CD4-positive, alpha-beta T cell treated with Interferon gamma for 1 hour (primary cell): ENCODE results near the gene PTPRD.

Experiments used
- DNase-seq: peaks from one replicate; pipeline ENCODE4 v3.0.0-alpha.2; 2020

PTPRD gene

GRCh38 chr9:10045598-10045997 is 567.2 kb downstream of the PTPRD start:
- DNase-seq: no peak

GRCh38 chr9:10041726-10042229 is 571.0 kb downstream of the PTPRD start:
- DNase-seq: no peak

- no peak for DNase-seq
Observed at GRCh38 chr9:10036095-10036494, 576.7 kb downstream of the PTPRD start.

- DNase-seq: no peak
Observed at GRCh38 chr9:10032166-10032565, 580.6 kb downstream of the PTPRD start.

GRCh38 chr9:10026443-10026984 is 586.3 kb downstream of the PTPRD start:
- DNase-seq: no peak

- no peak for DNase-seq
Observed at GRCh38 chr9:10015755-10016154, 597.0 kb downstream of the PTPRD start.

GRCh38 chr9:10014889-10015288 is 597.9 kb downstream of the PTPRD start:
- no peak for DNase-seq

GRCh38 chr9:10009401-10009800 is 603.4 kb downstream of the PTPRD start:
- DNase-seq: no peak

GRCh38 chr9:10008101-10008799 is 604.6 kb downstream of the PTPRD start:
- DNase-seq: no peak

GRCh38 chr9:10007356-10007755 is 605.4 kb downstream of the PTPRD start:
- DNase-seq: no peak

- no peak for DNase-seq
Observed at GRCh38 chr9:10005206-10005605, 607.6 kb downstream of the PTPRD start.

GRCh38 chr9:10003047-10003446 is 609.8 kb downstream of the PTPRD start:
- DNase-seq: no peak

GRCh38 chr9:10000669-10001068 is 612.1 kb downstream of the PTPRD start:
- DNase-seq: no peak

GRCh38 chr9:9998491-9999287 is 614.1 kb downstream of the PTPRD start:
- no peak for DNase-seq

GRCh38 chr9:9997585-9997984 is 615.2 kb downstream of the PTPRD start:
- no peak for DNase-seq

GRCh38 chr9:9996259-9996658 is 616.5 kb downstream of the PTPRD start:
- DNase-seq: no peak

- DNase-seq: no peak
Observed at GRCh38 chr9:9992936-9993335, 619.9 kb downstream of the PTPRD start.

GRCh38 chr9:9973062-9973461 is 639.7 kb downstream of the PTPRD start:
- DNase-seq: no peak

- no peak for DNase-seq
Observed at GRCh38 chr9:9970514-9970913, 642.3 kb downstream of the PTPRD start.

GRCh38 chr9:9963841-9964240 is 649.0 kb downstream of the PTPRD start:
- DNase-seq: no peak

- no peak for DNase-seq
Observed at GRCh38 chr9:9961934-9962333, 650.9 kb downstream of the PTPRD start.

GRCh38 chr9:9961487-9961886 is 651.3 kb downstream of the PTPRD start:
- DNase-seq: no peak

- no peak for DNase-seq
Observed at GRCh38 chr9:9951556-9952160, 661.1 kb downstream of the PTPRD start.

GRCh38 chr9:9950813-9951212 is 662.0 kb downstream of the PTPRD start:
- no peak for DNase-seq
